Coronary artery (tissue), 2 donors: ENCODE measurements around the gene CTIF.

Experiments
- DNase-seq: peaks from one replicate; pipeline ENCODE4 v3.0.0-alpha.2; 2017; ENCODE audit warnings: low spot score
- H3K27ac ChIP-seq, 2 donors: fragments of 200-600 bp; sonication (generic); one replicate each; pipeline ENCODE4 v1.5.1; 2016 to 2019
- H3K4me3 ChIP-seq: fragments of 200-600 bp; sonication (generic); 2 replicates; pipeline ENCODE4 v1.5.1; 2016; ENCODE audit warnings: mild to moderate bottlenecking, moderate library complexity
- TF ChIP-seq, protein P1 (sequence below): fragments of 200-600 bp; sonication (generic); IDR thresholded peaks from one replicate; pipeline ENCODE4 v1.5.1; 2019; ENCODE audit warnings: antibody characterized with exemption

CTIF gene

GRCh38 chr18:48887294-48887904 lies 348.6 kb downstream of the CTIF start:
- H3K27ac ChIP-seq, result no peak overlapping the region
- DNase-seq, result peak; percentile 53

GRCh38 chr18:48887905-48888772 lies 349.3 kb downstream of the CTIF start:
- Histone ChIP-seq H3K4me3 (no peak overlapping the region), H3K27ac (no peak overlapping the region)
- peak; percentile 62 for DNase-seq
- TF ChIP-seq, protein P1, sequence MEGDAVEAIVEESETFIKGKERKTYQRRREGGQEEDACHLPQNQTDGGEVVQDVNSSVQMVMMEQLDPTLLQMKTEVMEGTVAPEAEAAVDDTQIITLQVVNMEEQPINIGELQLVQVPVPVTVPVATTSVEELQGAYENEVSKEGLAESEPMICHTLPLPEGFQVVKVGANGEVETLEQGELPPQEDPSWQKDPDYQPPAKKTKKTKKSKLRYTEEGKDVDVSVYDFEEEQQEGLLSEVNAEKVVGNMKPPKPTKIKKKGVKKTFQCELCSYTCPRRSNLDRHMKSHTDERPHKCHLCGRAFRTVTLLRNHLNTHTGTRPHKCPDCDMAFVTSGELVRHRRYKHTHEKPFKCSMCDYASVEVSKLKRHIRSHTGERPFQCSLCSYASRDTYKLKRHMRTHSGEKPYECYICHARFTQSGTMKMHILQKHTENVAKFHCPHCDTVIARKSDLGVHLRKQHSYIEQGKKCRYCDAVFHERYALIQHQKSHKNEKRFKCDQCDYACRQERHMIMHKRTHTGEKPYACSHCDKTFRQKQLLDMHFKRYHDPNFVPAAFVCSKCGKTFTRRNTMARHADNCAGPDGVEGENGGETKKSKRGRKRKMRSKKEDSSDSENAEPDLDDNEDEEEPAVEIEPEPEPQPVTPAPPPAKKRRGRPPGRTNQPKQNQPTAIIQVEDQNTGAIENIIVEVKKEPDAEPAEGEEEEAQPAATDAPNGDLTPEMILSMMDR, result no peak

More at GRCh38 chr18:48887294-48887904, 348.6 kb downstream of the CTIF start:
- no peak overlapping the region for H3K4me3 ChIP-seq
- TF ChIP-seq, protein P1, result no peak

DNA sequence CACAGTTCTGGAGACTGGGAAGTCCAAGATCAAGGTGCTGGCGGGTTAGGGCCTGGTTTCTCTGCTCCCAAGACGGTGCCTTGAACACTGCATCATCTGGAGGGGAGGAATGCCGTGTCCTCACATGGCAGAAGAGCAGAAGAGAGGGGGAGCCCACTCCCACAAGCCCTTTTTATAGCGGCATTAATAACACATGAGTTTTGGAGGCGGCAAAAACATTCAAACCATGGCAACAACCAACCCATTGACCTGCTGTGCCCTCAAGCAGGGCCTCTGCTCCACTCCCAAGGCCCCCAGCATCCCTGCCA lies 349.9 kb downstream of the CTIF start:
- TF ChIP-seq, protein P1, result no peak
- DNase-seq, result peak; percentile 66
- peak overlapping the region in 1 of 2 donors; percentile 33 for H3K27ac ChIP-seq

DNA sequence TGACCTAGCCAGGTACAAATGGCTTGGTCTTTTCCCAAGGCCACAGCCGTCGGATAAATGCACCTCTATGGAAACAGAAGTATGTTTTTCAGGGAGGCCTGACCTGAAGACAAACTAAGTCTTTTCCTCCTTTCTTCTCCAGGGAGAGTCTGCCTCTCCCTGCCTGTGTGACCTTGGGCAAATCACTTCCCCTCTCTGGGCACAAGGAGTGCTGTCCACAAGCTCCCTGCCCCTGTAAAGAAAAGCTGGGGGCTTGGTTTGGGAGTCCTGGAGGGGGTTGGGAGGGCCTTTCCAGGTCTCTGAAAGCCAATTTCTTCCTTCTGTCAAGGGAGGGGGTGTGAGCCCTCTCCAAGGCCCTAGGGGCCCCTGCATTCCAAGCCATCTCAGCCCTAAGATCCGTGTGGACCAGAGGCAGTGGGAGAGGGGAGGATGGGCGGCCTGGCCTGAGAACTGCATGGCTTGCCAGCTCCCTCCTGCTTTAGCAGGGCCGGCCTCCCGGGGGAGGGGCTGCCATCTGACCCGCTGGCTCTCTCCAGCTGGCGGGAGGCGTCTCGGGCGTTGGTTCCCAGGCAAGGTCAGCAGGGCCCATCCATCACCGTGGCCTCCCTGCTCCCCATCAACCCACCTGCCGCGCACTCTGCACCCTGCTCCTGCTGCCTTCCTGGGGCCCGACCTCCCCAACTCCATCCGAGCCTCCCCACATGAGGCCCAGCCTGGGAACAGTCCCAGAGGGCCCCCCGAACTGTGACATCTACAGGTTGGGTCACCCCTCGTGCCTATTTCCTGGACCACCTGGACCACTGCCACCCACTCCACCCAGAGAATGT lies 350.5 kb downstream of the CTIF start:
- Histone ChIP-seq H3K4me3 (no peak overlapping the region), H3K27ac (peak overlapping the region; percentile 33 to 64)
- peak; percentile 81 for DNase-seq
- TF ChIP-seq, protein P1, result no peak

More for the DNA sequence above, 349.9 kb downstream of the CTIF start:
- H3K4me3 ChIP-seq, result no peak overlapping the region

- TF ChIP-seq, protein P1, result no peak
- Histone ChIP-seq H3K4me3 (no peak overlapping the region), H3K27ac (peak overlapping the region; percentile 33 to 64)
- DNase-seq, result peak; percentile 69
Measured at GRCh38 chr18:48889981-48890762, 351.3 kb downstream of the CTIF start.

DNA sequence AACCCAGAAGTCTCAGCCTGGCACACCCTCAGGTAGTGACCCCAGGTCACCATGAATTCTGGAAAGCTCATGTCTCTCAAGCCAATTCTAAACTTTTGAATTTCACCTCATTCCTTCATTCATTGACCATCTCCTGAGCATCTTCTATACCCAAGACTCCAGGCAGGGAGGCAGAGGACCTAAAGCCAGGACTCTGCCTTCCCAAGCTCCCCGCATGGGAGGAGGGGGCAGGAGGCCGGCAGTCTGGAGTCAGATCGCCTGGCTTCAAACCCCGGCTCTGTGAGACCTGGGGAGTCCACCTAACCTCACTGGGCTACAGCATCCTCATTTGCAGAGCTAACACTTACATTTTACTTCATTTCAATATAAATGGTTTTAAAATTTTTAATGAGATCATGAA lies 352.9 kb downstream of the CTIF start:
- peak; percentile 63 for DNase-seq
- H3K27ac ChIP-seq, result no peak overlapping the region
- TF ChIP-seq, protein P1, result no peak

More for the DNA sequence above, 352.9 kb downstream of the CTIF start:
- H3K4me3 ChIP-seq, result no peak overlapping the region
